Eye (tissue), 1 donor: ENCODE results near the gene GPRC5A.

Experiments
- DNase-seq: peaks from one replicate; pipeline ENCODE4 v3.0.0-alpha.2; 2015

GPRC5A gene

DNA sequence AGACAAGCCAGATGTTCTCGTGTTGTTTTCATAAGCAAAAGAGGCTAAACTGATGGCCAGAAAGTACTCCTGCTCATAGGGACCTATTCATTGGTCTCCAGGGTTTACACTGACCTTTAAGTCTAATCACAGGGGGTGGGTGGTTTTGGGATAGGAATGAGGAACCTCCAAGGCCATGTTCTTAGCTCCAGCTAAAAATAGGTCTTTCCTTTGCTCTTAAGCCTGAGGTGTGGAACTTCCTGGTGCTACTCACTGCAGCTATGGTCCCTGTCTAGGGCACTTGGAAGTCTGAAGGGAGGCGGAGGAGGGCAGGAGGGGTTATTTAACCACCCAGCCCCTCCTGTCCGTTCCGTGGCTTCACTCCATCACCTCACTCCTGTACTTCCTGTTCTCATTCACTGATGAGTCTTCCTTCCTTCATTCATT lies 18.6 kb downstream of the GPRC5A start:
- no peak for DNase-seq

DNA sequence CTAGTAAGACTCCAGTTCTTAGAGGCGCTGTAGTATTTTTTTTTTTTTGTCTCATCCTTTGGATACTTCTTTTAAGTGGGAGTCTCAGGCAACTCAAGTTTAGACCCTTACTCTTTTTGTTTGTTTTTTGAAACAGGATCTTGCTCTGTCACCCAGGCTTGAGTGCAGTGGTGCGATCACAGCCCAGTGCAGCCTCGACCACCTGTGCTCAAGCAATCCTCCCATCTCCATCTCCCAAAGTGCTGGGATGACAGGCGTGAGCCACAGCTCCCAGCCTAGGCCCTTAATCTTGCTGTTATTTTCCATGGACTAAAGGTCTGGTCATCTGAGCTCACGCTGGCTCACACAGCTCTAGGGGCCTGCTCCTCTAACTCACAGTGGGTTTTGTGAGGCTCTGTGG lies 21.3 kb downstream of the GPRC5A start:
- DNase-seq = no peak

DNA sequence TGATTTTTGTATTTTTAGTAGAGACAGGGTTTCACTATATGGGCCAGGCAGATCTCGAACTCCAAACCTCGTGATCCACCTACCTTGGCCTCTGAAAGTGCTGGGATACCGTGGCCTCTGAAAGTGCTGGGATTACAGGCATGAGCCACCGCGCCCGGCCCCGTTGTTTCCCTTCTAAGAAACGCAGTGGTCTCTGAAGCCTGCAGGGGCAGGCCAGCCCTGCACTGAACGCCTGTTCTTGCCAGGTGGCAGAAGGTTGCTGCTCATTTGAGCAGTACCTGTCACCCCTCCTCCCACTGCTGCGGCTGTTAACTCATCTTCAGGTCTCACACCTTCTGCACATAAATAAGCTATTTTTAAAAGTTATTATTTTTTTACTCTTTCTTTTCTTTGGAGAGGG lies 24.3 kb downstream of the GPRC5A start:
- DNase-seq = no peak

DNA sequence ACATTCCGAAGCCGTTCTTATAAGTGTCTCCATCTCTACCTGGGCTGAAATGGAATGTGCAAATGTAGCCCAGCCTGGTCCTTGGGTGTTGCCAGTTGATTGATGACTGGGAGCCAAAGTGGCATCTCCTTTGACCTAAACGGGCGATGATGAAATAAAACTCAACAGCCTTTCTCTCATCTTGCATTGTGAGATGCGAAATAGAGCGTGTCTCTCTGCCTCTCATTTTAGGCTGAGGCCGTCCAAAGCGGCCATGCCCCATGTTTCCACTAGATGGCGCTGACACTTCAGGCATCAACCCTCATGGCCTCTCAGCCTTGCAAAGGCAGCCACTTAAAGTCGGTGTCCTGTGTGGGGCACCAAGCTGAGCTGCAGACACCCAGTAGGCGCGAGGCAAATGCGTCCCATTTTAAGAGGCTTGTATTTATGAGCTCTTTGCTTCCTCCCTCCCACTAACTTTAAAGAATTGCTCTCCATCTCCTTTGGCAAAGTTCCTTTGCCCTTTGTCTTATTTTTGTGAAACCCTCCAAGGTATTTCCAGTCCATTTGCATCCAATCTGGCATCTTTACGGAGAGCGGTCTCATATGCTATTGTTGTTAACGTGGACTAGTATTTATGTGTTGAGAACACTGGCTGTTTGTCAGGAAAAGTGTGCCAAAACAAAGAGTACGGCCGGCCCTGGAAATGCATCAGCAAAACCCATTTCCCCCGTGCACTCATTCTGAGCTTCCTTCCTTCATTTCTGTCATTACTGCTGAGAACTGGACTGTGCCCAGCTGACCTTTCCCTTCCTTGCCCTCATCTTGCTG lies 25.0 kb downstream of the GPRC5A start:
- peak; percentile 95 for DNase-seq

DNA sequence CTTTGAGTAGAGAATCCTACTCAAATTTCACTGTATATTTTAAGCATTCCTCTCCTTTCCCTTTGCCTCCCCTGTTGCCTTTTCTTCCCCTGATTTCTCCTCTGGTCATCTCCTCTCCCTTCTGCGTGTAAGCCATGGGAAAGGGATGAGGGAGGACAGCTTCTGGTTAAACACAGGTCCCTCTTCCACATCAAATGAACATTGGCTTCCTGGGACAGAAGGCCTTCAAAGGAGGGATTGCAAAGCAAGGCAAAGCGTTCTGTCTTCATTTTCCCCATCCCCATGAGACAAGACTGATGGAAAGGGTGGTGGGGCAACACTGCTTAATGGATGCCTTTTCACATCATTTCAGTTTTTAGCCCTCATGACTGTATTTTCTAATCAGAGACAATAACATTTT lies 26.2 kb downstream of the GPRC5A start:
- no peak for DNase-seq

DNA sequence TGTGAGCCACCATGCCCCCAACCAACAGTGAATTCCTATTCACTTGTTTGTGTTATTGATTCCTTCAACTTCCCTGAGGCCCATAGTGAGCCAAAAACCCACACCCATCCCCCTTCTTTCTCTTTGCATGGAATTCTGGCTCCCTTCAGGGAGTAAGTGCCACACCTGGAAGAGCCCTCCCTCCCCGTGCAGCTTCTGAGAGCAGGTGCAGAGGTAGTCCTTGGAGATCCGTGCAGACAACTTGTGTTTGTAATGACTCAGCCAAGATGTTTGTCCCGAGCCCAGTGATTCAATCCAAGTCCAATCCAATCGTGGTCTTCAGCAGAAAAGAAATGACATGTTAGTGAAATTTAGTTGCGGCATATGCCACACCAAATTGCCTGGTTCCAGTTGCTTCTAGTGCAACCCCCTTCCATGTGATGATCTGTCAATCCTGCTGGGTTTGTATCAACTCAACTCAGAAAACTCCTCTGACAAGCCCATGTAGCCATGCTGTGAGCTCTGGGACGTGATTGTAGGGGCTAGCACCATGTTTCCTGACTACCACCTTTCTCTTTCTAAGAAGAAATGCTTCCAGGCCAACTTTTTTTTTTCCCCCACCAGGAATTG lies 27.5 kb downstream of the GPRC5A start:
- DNase-seq = no peak

DNA sequence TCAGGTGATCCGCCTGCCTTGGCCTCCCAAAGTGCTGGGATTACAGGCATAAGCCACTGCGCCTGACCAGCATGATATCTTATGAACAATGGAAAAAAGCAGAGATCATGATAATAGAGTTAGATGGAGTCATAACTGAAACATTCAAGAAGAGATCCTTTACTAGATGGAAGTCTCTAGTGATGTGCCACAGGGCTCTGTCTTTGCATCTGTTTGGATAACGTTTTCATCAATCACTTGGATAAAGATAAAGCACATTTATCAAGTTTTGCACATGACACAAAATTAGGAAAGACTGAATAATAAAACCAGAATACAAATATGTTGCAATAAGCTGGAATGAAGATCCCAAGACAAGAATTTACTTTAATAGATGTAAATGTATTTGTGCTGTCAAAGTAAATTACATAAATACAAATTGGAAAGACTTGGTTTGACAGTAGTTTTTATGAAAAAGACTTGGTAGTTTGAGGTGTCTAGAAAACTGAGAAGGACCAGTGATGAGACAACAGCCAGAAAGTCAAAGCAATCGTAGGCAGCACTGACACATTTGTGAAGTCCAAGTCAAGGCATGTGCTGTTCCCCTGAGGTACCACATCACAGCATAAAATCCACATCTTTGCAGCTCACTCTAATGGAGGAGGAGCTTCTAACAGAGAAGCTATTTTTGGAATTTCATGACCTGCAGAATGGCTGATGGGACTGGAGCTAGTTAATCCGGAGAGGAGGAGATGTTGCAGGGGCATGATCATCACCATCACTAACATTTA lies 28.5 kb downstream of the GPRC5A start:
- no peak for DNase-seq

DNA sequence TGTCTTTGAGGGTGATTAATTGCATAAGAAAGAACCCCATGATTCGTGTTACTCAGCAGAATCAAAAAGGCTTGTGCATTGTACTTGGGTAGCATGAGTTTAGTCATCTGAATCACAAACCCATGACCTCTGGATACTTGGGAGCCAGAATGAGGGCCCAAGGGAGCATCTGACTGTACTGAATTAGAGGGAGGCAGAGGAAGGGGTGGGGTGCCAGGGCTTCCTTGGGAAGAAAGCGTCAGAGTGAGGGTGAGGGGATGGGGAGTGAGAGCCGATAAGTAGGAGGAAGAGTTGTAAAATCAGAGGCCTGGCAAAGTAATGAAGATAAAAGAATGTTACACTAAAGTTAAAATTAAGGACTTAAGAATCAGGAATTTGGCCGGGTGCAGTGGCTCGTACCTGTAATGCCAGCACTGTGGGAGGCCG lies 30.8 kb downstream of the GPRC5A start:
- no peak for DNase-seq

DNA sequence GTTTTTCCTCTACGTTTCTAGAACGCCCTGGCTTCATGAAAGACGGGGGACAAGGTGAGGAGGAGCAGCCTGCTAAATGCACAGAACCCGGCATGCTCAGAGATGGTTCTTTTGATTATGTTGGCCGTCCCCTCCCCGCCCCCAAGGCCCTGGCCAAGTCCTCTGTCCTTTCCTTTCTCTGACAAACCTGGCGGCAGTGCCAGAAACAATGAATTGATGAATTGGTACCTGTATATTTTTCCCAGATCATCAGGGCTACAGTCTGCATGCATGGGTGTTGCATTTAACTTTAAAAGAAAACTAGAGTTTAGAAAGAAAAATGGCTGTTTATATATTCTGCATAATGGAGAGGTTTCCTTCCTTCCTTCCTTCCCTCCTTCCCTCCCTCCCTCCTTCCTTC lies 31.6 kb downstream of the GPRC5A start:
- DNase-seq = no peak

DNA sequence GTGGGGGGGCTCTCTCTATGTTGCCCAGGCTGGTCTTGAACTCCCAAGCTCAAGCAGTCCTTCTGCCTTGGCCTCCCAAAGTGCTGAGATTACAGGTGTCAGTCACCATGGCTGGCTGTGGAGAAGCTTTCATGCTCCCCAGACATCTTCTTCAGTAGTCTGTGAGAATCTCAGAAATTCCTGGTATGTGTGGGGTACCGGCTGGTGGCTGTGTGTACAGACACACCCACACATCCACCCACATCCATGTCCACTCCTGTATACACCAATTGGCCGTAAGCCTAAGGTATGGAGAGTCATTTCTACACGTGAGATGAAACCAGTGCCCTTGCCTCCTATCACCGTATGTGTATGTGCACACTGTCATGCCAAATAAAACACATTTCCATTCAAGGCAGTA lies 32.8 kb downstream of the GPRC5A start:
- DNase-seq = no peak

DNA sequence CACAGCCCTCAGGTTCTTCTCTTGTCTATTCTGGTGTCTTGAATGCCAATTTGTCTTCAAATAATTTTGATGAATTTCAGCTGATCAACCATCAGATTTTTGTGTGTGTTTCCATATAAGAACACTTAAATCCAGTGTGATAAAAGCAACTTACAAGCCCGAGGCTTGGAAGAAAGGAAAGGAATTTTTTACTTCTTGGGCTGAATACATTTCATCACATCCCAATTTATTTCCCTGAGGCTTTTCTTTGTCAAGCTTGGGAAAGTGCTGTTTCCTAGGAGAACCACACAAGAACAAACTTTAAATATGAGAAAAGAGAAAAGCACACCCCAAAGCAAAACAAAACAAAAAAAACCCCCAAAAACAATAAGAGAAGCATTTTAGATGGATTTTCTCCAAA lies 34.0 kb downstream of the GPRC5A start:
- DNase-seq = no peak

DNA sequence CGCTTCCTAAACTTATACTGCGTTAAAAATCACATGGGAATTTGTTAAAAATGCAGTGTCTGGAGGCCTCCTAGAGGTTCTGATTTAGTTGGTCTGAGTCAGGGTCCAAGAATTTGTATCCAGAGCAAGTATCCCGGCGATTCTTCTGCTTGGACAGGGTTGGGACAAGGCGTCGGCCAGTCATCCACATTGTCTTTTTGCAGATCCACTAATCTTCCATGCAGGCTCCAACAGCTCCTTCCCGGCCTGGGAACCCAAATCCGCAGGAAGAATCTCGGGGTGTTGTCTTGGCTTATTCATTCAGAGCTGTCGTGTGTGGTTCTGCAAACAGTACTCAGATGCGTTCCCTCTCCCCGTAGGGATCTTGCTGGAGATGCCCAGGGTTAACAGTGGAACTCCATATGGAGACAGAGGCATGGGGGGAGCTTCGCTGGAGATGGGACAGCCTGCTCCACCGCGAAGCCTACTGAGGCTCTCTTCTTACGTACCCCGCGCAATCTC lies 35.3 kb downstream of the GPRC5A start:
- DNase-seq = no peak

DNA sequence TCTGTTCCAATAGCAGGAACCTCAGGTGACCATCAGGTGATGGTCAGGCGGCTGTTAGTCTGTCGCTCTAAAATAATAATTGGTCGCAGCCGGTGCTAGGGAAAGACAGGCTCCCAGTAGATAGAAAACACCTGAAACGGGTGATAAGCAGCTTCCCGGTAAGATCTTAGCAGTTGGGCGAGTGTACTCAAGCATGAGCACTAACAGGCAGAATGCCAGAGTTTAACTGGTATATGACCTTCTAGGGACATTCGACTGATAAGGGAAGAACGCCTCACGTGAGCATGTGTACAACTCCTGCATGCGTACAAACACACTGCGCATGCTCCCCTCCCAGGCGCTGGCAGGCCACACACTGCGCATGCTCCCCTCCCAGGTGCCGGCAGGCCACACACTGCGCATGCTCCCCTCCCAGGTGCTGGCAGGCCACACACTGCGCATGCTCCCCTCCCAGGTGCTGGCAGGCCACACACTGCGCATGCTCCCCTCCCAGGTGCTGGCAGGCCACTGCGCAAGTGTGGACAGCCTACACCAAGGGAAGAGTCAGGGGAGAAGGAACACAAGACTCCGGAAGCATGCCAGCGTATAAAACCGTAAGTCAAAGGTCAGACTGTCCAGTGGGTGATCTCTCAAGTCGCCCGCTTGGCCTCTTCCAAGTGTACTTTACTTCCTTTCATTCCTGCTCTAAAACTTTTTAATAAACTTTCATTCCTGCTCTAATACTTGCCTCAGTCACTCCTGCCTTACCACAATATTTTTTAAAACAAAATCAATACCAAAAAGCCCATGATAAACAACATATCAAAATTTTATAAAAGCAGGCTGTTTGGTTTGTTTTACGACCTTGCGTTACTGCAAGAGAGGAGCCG lies 36.1 kb downstream of the GPRC5A start:
- peak; percentile 82 for DNase-seq

DNA sequence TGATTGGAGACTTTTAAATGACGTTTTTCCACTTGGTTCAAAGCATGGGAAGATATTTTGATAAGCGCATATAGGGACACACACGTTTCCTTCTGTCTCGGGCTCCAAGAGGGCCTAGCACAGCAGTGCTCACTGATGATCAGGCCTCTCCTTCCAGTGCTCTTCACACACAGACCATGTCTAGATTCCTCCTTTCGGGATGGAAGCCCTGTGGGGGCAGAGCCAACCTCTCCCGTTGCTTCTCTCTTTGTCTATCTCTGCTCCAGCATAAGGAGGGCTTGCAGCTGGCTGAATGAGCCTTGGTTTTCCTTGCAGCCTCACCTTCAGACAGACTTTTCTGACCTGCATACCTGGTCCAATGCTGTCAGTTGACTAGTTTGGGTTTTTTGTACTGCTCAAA lies 38.3 kb downstream of the GPRC5A start:
- DNase-seq = no peak

DNA sequence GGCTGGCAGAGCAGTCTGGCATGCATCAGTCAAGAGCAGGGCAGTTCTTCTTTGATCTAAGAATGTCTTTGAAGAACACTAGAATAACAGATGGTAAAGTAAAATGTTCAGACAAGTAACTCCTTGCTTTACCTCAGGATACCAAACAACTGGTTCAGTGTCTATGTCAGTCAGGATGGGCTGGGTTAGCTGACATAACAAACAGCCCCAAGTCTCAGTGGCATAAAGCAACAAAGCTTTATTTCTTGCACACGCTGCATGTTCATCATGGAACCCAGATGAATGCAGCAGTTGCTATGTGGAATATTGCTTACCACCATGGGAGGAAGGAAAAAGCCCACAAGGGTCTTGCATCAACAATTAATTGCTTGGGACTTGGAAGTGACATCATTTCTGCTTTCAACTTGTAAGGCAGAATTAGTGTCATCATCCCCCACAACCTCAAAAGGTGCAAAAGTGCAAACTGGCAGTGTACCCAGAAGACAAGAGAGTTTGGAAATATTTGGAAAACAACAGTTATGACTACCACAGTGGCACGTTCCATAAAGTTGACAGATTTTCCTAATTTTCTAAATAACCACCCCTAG lies 39.4 kb downstream of the GPRC5A start:
- DNase-seq = no peak

DNA sequence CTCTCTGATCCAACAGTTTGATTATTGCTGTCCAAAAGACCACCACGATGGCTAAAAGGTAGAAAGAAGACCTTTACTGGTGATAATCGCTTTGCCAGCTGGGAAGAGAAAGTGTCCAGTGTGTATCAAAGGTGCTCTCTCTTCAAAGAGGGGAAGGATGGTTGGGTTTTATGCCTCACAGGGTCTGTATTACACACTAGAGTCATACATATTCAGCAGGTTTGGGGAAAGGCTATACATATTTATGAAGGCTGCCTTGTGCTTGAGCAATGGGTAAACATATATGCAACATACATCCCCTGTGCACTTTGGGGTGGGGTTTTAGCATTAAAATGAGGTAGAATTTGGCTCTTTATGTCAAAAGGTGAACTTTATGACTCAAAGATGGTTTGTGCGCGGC lies 42.4 kb downstream of the GPRC5A start:
- DNase-seq = no peak

DNA sequence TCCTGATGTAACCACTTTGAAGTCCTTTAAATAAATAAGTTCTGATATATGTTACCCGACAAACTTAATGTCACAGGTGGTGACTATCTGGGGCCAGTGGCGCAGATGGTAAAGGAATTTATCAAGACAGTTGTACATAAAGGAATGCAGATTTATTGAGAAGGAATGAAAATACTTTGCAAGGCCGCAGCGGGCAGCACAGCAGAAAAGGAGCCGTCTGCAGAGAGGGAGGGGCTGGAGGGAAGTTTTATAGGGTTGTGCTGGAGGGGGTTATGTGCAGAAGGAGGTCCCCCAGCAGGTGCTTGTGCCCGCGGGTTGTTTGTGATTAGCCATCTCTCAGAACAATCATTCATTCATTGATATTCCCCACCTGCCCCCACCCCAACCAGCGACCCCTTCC lies 43.2 kb downstream of the GPRC5A start:
- DNase-seq = no peak

DNA sequence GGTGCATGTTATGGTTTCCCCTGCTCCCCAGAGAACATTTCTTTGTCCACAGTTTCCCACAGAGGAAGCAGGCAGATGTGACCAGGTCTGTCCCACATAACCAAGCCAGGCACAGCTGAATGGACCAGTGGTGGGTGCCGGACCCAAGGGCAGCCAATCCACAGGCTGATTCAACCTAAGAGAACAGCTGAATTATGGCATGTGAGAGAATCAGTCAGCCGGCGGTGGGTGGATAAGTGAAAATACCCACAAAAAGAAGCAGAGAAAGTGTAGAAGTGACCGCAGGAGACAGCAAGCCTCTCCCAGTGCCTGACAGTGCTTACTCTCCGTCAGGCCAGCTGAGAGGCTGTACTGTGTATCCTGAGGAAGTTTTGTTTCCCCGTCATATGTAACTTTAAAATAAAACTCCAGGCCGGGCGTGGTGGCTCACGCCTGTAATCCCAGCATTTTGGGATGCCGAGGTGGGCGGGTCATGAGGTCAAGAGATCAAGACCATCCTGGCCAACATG lies 45.7 kb downstream of the GPRC5A start:
- DNase-seq = no peak

DNA sequence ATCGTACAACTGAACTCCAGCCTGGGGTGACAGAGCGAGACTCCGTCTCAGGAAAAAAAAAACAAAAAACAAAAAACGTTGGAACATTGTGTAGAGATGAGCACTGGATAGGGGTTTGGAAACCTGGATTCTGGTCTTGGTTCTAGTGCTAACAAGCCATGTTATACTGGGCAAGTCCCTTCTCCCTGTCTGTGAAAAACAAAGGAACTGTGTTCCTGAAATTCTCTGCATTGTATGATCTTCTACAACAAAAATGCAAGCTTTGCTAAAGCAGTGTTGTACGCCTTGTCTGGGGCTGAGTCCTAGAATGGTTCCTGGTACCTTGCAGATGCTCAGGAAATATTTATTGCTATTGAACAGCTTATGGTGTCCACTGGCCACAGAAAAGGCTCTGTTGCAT lies 47.2 kb downstream of the GPRC5A start:
- no peak for DNase-seq

DNA sequence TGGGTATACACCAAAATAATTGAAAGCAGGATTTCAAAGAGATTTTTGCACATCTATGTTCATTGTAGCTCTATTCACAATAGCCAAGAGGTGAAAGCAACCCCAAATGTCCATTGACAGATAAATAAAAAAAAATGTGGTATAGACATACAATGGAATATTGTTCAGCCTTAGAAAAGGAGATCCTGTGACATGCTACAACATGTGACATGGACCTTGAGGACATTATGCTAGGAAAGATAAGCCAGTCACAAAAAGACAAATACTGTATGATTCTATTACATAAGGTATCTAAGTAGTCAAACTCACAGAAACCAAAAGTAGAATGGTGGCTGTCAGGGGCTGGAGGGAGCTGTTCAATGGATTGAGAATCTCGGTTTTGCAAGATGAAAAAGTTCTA lies 48.5 kb downstream of the GPRC5A start:
- DNase-seq = no peak

DNA sequence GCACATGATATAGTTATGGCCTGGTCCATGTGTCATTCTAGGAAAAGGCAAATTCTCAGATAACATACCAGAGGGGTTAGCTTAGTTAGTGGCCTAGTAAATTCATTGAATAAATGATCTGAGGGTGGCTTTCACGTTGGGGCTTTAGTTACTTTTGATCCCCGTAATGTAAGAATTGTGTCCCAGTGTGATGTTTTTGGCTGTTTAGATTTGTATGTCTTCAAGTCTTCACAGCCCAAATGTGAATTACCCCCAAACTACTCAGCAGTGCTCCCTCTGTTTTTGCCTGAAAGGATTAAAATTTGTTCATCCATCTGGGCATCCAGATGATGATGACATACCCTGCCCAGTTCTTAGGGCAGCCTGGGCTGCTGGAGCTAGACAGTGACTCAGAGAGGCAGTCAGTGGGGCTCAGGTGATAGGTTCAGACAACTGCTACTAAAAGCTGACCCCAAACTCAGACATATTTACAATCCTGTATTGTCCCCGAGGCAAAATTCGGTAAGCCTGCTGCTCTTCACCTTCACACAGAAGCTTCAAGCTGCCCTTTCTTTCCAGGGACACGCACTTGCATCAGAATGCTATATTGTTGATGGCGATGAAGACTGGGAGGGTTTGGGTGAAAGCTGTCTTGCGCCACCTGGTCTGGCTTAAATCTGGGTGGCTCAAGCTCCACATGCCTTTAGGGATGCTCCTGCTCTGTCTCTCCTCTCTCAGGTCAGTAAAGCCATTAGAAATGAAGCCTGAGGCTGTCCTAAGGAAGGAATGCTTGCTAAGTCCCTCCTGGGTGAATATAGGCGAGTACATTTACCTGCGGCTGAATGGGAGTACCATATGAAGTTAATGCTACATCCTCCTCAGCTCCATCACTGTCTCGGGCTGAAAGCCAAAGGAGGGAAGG lies 50.3 kb downstream of the GPRC5A start:
- DNase-seq = no peak
